Body of pancreas (tissue), 4 donors: ENCODE measurements around the gene DNM3. TPM values are rescaled to one million over a fixed set of nuclear protein-coding genes. Genes with fewer than 3 reads are reported as not detected.
"Not testable (repeated sequence)": the region's sequence is repeated elsewhere in the genome, so short reads cannot be mapped to it uniquely, and the experiment has no call there.

Source experiments
- ATAC-seq: fragments of 150-250 bp; one replicate; pipeline ENCODE4 v1.9.1; 2016
- DNase-seq, 4 donors: peaks; one replicate each; pipeline ENCODE4 v3.0.0-alpha.2; 2019
- H3K27ac ChIP-seq, 4 donors: fragments of 200-600 bp; sonication (generic); 1 replicate in 3 of 4; 2 replicates in 1 of 4; pipeline versions ENCODE4 v1.5.1 to v1.6.1; 2016 to 2019; ENCODE audit warnings: mild to moderate bottlenecking in 1 of 4, mixed read lengths in 1 of 4, moderate library complexity in 1 of 4
- H3K27me3 ChIP-seq, 2 donors: fragments of 200-600 bp; sonication (generic); one replicate each; pipeline ENCODE4 v1.6.0; 2016; ENCODE audit warnings: mild to moderate bottlenecking in 1 of 2
- H3K36me3 ChIP-seq, 2 donors: fragments of 200-600 bp; sonication (generic); replicated peaks in 1 of 2; 2 replicates each; pipeline ENCODE4 v1.5.1; 2016; ENCODE audit warnings: low read depth in 2 of 2; ENCODE audit not compliant: insufficient read depth in 1 of 2
- H3K4me1 ChIP-seq: fragments of 200-600 bp; sonication (generic); one replicate; pipeline ENCODE4 v1.6.0; 2016
- H3K4me3 ChIP-seq, 2 donors: fragments of 200-600 bp; sonication (generic); 1 replicate in 1 of 2; 2 replicates in 1 of 2; pipeline ENCODE4 v1.5.1; 2016 to 2019
- H3K9me3 ChIP-seq, 3 donors: fragments of 200-600 bp; sonication (generic); 1 replicate in 2 of 3; 2 replicates in 1 of 3; pipeline ENCODE4 v1.5.1; 2016
- CTCF ChIP-seq, 7 experiments: fragments of 450-650 bp in 4 of 7; fragments of 200-600 bp in 3 of 7; sonication (generic) in 3 of 7; IDR thresholded peaks; one replicate each; pipeline ENCODE4 v1.5.1; 2016 to 2019; ENCODE audit warnings: antibody characterized with exemption in 7 of 7
- POLR2A ChIP-seq, 3 donors: fragments of 450-650 bp; IDR thresholded peaks; one replicate each; pipeline ENCODE4 v1.6.1; 2016; ENCODE audit warnings: antibody characterized with exemption in 3 of 3, mild to moderate bottlenecking in 2 of 3
- WGBS, 2 donors: methylation state at CpG; one replicate each; pipeline ENCODE4 v1.1.5; 2017; 5-methylcytosine and 5-hydroxymethylcytosine counted together
- intact Hi-C: fragments of 100-400 bp; cut with DNase I; formaldehyde crosslinking; loops from one replicate; pipeline ENCODE4 v1.15.1; 2023
- total RNA-seq, 2 donors: library from RNA; depleted of rRNA; stranded (reverse); fragments of >200 nt; gene quantifications; one replicate each; pipeline ENCODE4 v1.1.0, GENCODE V29; 2016

DNM3 gene
- total RNA-seq, 2 donors from 2014 or later: 2.9 to 4.0 TPM

- Histone ChIP-seq H3K9me3 (no peaks in the 10 kb centered on the region), H3K27me3 (no peaks in the 10 kb centered on the region), H3K4me1 (no peaks in the 10 kb centered on the region), H3K4me3 (no peak overlapping the region), H3K36me3 (no peaks in the 10 kb centered on the region), H3K27ac (no peak overlapping the region)
- ATAC-seq: no peak
- WGBS, 2 donors: 36 to 62% methylated on average over 1 of the region's 1 CpG
- intact Hi-C loops: no loop called here
- no peak for DNase-seq
- TF ChIP-seq CTCF (IDR thresholded peaks at IDR 0.05) (no peak), POLR2A (IDR thresholded peaks at IDR 0.05) (no peak)
These were observed 212.9 kb downstream of the DNM3 start for GRCh38 chr1:172054172-172054571.

- H3K27ac ChIP-seq, H3K9me3 ChIP-seq, H3K36me3 ChIP-seq, H3K4me1 ChIP-seq, H3K4me3 ChIP-seq, ATAC-seq, H3K27me3 ChIP-seq, DNase-seq, intact Hi-C loops: not testable (repeated sequence)
- 85 to 90% methylated on average over 22 to 23 of the region's 23 CpGs for WGBS, 2 donors
These were observed 214.6 kb downstream of the DNM3 start for GRCh38 chr1:172055816-172056419.

- Histone ChIP-seq H3K27me3 (no peaks in the 10 kb centered on the region), H3K4me1 (no peaks in the 10 kb centered on the region), H3K9me3 (no peaks in the 10 kb centered on the region), H3K27ac (no peak overlapping the region), H3K36me3 (no peaks in the 10 kb centered on the region), H3K4me3 (no peak overlapping the region)
- DNase-seq: no peak
- TF ChIP-seq CTCF (IDR thresholded peaks at IDR 0.05) (no peak), POLR2A (IDR thresholded peaks at IDR 0.05) (no peak)
- ATAC-seq: no peak
- intact Hi-C loops: no loop called here
- 83 to 90% methylated on average over 3 of the region's 3 CpGs for WGBS, 2 donors
These were observed 227.0 kb downstream of the DNM3 start for GRCh38 chr1:172068334-172068733.

- no peaks in the 10 kb centered on the region for H3K27me3 ChIP-seq
- no peaks in the 10 kb centered on the region for H3K4me1 ChIP-seq
- DNase-seq (no peak), ATAC-seq (no peak)
- H3K4me3 ChIP-seq: no peak overlapping the region
- no peaks in the 10 kb centered on the region for H3K36me3 ChIP-seq
- no peak for TF ChIP-seq CTCF (IDR thresholded peaks at IDR 0.05)
- TF ChIP-seq POLR2A (IDR thresholded peaks at IDR 0.05): no peak
- no peak overlapping the region for H3K27ac ChIP-seq
- intact Hi-C loops: no loop called here
- no peaks in the 10 kb centered on the region for H3K9me3 ChIP-seq
These were observed 227.8 kb downstream of the DNM3 start for GRCh38 chr1:172069051-172069450.

- intact Hi-C loops: no loop called here
- Histone ChIP-seq H3K4me1 (no peaks in the 10 kb centered on the region), H3K9me3 (no peaks in the 10 kb centered on the region), H3K27ac (no peak overlapping the region), H3K27me3 (no peaks in the 10 kb centered on the region), H3K36me3 (no peaks in the 10 kb centered on the region), H3K4me3 (no peak overlapping the region)
- 35 to 49% methylated on average over 3 of the region's 3 CpGs for WGBS, 2 donors
- no peak for ATAC-seq
- TF ChIP-seq CTCF (IDR thresholded peaks at IDR 0.05) (no peak), POLR2A (IDR thresholded peaks at IDR 0.05) (no peak)
- DNase-seq: peak in 2 of 4 donors; percentile 7 to 13
These were observed 228.2 kb downstream of the DNM3 start for GRCh38 chr1:172069534-172069933.
